GM10266 (cell line): ENCODE results near the gene ABHD12.

Experiments used
- DNase-seq: peaks from one replicate; pipeline ENCODE4 v3.0.0; 2012; ENCODE audit errors: extremely low spot score
- TF ChIP-seq, protein P1 (sequence below): IDR thresholded peaks from 2 replicates; pipeline ENCODE4 v1.5.1; 2012; ENCODE audit warnings: mild to moderate bottlenecking, low read depth; ENCODE audit not compliant: control insufficient read depth, insufficient read depth; ENCODE audit errors: missing control alignments

Gene ABHD12

DNA sequence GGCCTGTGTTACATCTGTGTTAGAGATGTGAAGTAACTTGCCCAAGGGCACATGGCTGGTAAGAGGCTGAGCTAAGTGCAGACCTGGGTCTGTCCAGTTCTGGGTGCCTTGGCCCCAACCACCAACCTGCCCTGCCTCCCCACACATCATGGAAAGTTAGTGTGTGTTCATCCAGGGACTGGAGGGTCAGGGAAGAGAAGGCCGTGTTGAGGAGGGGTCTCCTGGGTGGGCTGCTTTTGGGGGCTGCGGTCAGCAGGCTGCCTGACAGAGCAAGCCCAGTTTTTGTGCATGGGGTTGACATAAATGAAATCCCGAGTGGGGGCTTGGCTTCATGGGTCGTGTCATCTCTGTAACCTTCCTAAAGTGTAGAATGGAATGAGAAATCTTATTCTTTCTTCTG, 131.8 kb downstream of the ABHD12 start:
- no peak for DNase-seq
- TF ChIP-seq, protein P1, sequence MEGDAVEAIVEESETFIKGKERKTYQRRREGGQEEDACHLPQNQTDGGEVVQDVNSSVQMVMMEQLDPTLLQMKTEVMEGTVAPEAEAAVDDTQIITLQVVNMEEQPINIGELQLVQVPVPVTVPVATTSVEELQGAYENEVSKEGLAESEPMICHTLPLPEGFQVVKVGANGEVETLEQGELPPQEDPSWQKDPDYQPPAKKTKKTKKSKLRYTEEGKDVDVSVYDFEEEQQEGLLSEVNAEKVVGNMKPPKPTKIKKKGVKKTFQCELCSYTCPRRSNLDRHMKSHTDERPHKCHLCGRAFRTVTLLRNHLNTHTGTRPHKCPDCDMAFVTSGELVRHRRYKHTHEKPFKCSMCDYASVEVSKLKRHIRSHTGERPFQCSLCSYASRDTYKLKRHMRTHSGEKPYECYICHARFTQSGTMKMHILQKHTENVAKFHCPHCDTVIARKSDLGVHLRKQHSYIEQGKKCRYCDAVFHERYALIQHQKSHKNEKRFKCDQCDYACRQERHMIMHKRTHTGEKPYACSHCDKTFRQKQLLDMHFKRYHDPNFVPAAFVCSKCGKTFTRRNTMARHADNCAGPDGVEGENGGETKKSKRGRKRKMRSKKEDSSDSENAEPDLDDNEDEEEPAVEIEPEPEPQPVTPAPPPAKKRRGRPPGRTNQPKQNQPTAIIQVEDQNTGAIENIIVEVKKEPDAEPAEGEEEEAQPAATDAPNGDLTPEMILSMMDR: no peak

DNA sequence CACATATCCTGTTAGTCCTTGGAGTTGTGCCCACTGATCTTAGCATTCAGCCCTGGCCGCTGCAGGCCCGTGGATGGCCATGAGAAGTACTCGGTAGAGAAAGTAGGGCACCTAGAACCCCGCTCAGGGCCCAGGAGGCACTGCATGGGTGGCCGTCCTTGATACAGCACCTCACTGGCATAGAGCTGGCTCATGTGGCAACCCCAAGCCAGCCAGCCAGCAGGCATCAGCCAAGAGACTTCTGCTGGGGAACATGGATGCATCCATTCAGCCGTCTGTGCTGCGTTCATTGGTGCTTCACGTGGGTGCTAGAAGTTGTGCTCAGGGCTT, 132.2 kb downstream of the ABHD12 start:
- TF ChIP-seq, protein P1: no peak
- no peak for DNase-seq

DNA sequence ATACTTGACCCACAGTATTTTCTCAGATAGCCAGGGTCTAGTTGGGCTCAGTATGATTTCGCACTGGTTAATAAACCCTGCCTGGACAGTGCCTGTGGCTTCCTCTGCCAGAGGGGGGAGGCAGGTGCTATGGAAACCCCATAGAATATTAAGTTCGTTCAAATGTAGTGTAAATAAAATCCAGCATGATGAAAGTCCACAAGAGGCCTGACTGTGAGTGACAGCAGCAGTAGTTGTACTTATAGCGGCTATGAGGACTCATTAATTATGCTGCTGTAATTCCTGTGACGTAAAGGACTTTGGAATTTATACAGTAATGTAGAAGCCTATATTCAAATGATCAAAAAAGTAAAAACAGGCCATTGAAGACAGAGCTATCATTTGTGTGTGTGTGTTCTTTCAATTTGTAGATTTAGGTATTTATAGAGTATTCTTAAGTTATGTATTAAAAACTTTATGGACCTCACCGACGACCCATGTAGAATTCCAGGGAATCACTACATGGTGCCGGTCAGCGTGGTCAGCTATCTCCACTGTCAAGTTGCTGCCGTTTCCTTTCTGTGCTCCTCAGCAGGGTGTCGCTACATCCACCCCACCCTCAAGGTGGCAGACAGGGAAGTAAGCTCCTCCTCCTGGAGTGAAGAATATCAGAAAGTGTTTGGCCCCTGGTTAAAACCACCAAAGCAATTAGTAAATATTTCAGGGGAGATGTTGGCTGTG, 132.7 kb downstream of the ABHD12 start:
- TF ChIP-seq, protein P1: no peak

DNA sequence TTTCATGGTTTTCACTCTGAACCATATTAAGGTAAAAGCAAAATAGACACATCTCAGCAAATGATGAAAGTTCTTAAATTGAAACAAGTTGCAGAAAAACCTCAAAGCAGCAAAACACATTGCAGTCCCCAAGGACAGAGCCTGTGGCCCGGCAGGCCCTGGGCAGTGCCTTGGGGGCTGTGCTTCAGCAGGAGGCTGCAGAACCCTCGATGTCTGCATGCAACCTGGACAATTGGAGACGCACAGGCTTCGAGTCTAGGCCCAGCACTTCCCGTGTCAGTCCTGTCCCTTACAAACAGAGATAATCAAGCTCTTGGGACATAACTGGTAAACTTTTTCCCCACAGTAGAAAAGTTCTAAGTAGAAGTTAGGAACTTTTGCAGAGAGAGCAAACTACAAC, 133.5 kb downstream of the ABHD12 start:
- no peak for DNase-seq
- TF ChIP-seq, protein P1: no peak

More for the DNA sequence above, 132.7 kb downstream of the ABHD12 start:
- DNase-seq: no peak

DNA sequence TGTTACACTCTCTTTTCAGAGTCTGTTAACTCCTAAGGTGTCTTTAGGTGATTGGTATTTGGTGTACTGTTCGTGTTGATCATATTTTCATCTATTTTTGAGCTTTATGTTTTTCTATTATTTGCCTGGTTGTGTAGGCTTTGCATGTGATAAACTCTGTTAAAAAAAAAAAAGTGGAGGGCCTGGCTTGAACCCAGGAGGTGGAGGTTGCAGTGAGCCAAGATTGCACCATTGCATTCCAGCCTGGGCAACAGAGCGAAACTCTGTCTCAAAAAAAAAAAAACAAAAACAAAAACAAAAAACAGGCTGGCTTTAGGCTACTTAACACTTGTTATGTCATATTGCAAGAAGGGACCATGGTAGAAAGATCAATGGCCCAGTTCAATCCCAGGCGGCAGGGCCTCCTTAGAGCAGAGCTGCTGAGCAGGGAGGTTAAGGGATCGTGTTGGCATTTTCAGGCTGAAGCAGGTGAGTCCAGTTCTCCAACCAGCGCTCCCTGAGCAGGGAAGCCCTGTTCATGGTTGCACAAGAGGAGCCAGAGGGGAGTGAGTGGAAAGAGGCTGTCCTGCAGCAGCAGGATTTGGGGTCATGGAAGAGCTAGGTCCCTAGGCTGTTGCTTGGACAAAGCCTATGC, 134.3 kb downstream of the ABHD12 start:
- TF ChIP-seq, protein P1: no peak
- no peak for DNase-seq

DNA sequence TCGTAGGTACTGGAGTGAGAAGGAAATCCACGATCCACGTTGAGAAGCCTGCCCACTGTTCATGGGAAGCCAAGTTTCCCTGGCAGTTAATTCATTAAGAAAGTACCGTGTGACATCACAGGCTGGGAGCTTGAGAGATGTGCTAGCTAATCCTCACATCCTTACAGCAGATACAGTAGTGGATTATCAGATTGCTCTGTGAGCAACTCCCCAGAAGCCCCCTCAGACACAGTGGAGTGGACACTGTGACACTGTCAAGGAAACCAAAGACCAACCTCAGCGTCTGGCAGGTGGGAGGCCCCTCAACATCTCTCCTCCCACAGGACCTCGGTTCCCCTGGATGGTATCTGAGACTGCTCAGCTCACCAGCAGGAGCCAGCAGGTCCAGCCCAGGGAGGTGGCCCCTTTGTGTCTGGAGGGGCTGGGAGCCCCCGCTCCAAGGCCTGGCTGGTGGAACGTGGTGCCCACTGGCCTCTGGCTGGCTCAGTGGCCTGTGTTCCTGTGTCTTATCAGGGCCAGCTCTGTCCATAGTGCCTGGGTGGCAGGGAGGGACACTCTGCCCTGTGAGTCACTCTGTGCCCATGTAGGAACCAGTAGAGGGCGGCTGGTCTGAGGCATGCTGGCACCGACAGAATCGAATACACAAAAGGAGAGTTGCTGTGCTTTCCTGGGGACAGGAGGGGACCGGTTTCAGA, 135.5 kb downstream of the ABHD12 start:
- TF ChIP-seq, protein P1: no peak
- DNase-seq: no peak

DNA sequence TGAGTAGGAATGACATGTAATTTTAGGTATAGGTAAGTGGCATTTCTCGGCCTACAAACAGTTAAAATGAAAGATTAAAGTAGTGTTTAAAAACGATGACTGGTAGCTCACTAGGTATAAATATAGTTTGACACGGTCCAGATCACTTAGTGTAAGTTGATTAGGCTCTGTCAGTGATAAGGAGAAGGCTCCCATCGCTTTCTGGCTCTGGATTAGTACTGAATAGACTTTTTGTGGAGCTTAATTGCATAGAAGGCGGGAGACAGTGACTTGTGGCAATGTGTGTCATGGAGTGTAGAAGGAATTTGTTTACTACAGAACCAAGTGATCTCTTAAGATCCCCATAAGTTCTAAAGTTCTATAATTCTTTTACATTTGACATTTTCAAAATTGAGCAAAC, 136.1 kb downstream of the ABHD12 start:
- no peak for DNase-seq
- TF ChIP-seq, protein P1: no peak
